RWPE1 (cell line): ENCODE measurements around the gene PAK1.

ENCODE experiments used
- CTCF ChIA-PET: fragments of 350-600 bp; sonication (Branson Sonifier 250); formaldehyde crosslinking; extraction: SDS; loops from one replicate; lab custom pipeline; 2021; lab: Yijun Ruan, JAX
- POLR2A ChIA-PET: fragments of 400-600 bp; formaldehyde crosslinking; extraction: SDS; loops from one replicate; lab custom pipeline; 2020; ENCODE audit warnings: antibody characterized with exemption; ENCODE audit not compliant: low non-redundant PET; lab: Yijun Ruan, JAX
- DNase-seq: peaks from one replicate; pipeline ENCODE4 v3.0.0; 2012; ENCODE audit warnings: low spot score
- H3K27ac ChIP-seq: fragments of 450-650 bp; 2 replicates; pipeline ENCODE4 v1.5.1; 2017
- TF ChIP-seq, protein P1 (sequence below): fragments of 450-650 bp; conservative IDR thresholded peaks from 2 replicates; pipeline ENCODE4 v1.5.1; 2017; ENCODE audit warnings: low read depth, mild to moderate bottlenecking

PAK1 gene

DNA sequence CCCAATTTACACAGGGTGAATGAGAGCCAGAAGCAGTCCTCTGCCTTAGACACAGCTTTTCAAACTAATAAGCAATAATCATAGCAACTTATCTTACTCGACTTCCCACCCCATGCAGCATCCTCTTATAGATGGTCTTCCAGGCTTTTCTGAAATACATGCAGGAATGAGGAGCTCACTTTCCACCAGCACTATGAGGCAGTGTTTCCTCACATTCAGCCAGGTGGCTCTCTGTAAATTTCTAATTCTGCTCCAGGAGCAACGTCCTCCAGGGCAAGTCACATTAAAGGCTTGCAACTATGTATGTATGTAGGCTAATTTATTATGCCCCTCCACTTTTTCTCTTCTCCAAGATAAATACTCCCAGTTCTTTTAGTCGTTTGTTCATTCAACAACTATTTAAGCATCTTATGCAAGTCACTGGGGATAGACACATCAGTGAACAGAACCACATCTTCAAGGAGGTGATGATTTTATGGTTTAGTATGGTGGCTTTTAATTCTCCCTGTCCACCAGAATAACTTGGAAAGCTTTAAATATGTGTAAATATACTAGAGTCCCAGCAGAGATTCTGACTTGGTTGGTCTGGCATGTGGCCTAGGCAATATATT, 59.9 kb downstream of the PAK1 start:
- ChIA-PET POLR2A (no interaction called here), CTCF (interaction anchor here (0.5 kb wide), 1 partner anchor 96 kb away, joined by 3 read pairs; no protein-coding TSS in a partner anchor)
- TF ChIP-seq, protein P1, sequence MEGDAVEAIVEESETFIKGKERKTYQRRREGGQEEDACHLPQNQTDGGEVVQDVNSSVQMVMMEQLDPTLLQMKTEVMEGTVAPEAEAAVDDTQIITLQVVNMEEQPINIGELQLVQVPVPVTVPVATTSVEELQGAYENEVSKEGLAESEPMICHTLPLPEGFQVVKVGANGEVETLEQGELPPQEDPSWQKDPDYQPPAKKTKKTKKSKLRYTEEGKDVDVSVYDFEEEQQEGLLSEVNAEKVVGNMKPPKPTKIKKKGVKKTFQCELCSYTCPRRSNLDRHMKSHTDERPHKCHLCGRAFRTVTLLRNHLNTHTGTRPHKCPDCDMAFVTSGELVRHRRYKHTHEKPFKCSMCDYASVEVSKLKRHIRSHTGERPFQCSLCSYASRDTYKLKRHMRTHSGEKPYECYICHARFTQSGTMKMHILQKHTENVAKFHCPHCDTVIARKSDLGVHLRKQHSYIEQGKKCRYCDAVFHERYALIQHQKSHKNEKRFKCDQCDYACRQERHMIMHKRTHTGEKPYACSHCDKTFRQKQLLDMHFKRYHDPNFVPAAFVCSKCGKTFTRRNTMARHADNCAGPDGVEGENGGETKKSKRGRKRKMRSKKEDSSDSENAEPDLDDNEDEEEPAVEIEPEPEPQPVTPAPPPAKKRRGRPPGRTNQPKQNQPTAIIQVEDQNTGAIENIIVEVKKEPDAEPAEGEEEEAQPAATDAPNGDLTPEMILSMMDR, result no peak
- no peak for DNase-seq
- no peak overlapping the region for H3K27ac ChIP-seq

DNA sequence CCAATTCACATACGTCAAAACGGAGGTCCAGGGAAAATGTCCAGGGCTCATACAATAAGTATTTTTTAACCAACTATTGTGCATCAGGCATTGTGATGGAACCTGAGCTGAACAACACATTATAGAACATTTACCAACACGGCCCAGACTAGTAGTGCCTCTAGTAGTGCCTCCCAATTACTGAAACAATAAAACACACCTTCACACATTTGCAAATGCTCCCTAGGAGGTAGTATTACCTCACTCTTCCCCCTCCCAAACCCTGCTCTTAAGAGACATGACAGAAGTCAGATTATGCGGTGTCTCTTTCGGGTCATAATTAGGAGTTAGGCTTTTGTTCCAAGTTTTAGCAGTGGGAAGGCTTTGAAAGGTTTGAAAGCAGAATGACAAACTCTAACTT, 61.1 kb downstream of the PAK1 start:
- H3K27ac ChIP-seq, result no peak overlapping the region
- DNase-seq, result no peak
- ChIA-PET POLR2A (no interaction called here), CTCF (interaction anchor here (0.5 to 2.0 kb wide), 2 partner anchors 135 to 227 kb away, joined by 3 to 5 read pairs; no protein-coding TSS in a partner anchor)
- TF ChIP-seq, protein P1, result no peak

DNA sequence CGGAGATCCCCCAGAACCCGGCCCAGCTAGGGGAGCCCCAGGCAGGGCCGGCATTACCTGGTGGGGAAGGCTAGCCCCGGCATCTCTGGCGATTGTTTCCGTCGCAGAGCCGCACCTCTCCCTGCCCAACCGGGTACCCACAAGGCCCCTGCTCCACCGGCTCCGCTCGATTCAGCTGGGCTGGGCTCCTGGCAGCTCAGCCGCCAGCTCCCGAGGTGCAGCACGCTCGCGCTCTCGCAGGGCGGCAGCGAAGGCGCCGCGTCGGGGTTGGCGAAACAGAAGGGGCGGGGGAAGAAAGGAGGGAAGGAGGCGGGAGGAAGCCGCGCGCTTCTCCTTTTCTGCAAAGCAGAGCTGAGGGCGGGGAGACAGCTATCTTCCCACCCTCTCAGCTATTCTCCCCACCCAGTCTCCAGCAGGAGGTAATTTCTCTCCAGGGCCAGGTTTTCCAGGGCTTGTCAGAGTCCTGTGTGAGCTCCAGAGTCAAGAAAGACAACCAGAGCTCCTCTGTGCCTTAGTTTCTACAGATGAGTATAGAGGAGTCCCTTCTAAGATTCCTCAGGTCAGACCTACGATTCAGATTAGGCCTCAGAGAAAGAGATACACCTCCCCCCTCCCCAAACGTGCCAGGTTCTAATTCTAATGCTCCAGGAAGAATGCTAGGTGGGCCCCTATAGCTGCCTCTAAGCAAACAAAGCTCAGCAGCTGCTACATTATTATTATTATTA, 62.0 kb downstream of the PAK1 start:
- TF ChIP-seq, protein P1, result no peak
- DNase-seq, result peak; percentile 86
- POLR2A ChIA-PET, result interaction anchor here (0.6 kb wide), 1 partner anchor 388 kb away, joined by 3 read pairs; no protein-coding TSS in a partner anchor
- CTCF ChIA-PET, result interaction anchor here (0.5 to 2.0 kb wide), 2 partner anchors 136 to 226 kb away, joined by 3 to 5 read pairs; no protein-coding TSS in a partner anchor
- H3K27ac ChIP-seq, result peak overlapping the region; percentile 71

DNA sequence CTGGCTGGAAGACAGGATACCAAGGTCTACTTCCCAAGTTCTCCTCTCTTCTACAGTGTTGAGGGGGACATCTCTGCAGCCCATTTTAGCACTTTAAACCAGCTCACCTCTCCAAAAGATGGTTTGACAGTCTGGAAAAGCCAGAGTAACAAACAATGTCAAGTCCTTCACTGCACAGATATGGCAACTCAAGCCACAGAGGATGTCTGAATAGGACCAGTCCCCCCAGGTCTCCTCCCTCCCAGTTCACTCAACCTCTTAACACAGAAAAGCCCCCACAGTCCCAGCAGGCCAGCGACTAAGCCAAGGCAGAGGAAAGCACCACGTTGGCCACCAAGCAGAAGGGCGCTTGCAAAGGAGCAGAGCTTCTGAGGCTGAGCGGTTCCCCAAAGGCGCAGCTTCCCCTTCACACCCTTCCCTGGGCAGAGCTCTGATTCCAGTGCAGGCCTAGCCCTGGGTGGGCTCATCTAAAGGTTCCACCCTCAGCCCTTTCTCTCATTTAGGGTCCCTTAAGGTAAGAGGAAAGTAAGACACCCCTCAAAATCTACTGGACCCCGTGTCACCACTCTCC, 62.7 kb downstream of the PAK1 start:
- peak overlapping the region; percentile 71 for H3K27ac ChIP-seq
- ChIA-PET POLR2A (interaction anchor here (0.6 kb wide), 1 partner anchor 92 kb away, joined by 4 read pairs; no protein-coding TSS in a partner anchor), CTCF (interaction anchor here (2.0 kb wide), 1 partner anchor 137 kb away, joined by 5 read pairs; no protein-coding TSS in a partner anchor)
- DNase-seq, result peak; percentile 13
- TF ChIP-seq, protein P1, result no peak

DNA sequence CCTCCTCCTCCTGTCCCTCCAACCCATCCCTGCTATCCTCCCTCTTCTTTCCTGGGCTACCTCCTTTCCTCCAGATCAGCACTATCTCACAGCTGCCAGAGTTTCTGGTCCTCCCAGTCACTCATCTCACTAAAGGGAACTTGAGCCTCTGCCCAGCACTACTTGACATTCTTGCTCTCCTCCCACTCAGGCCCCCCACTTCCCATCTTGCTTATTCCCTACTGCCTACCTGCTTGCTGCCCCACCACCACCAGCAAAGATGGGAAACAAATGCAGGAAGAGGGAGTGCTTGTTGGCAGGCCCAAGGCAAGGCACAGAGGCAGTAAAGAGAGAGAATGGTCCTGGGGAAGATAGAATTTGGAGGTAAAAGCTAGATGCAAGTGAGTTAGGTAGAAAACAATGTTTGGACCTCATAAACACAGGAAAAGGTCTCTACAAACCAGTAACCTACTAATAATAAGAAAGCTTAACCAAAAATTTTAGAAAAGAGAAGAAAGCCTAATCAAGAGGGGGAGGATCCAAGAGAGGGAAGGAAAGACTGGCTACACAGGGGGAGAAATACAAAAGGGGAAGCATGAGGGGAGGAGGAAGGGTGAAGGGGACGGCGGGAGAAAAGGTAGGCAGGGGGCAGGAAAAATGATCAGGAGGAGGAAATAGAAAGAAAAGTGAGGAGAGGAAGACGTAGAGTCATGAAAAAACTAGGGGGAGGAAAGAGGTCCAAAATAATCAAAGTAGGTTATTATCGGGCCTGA, 63.6 kb downstream of the PAK1 start:
- ChIA-PET POLR2A (no interaction called here), CTCF (no interaction called here)
- DNase-seq, result no peak
- TF ChIP-seq, protein P1, result no peak
- 0 out of 2 replicates have a peak overlapping the region, but pooled peaks have one; percentile 19 for H3K27ac ChIP-seq

DNA sequence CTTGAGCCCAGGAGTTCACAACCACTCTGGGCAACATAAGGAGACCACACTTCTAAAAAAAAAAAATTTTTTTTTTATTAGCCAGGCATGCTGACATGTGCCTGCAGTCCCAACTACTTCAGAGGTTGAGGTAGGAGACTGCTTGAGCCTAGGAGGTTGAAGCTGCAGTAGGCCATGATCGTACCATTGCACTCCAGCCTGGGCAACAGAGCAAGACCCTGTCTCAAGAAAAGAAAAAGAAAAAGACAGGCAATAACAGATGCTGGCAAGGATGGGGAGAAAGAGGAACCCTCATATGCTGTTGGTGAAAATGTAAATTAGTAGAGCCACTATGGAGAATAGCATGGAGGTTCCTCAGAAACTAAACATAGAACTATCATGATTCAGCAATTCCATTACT, 64.8 kb downstream of the PAK1 start:
- TF ChIP-seq, protein P1, result no peak
- POLR2A ChIA-PET, result no interaction called here
- no peak for DNase-seq
- CTCF ChIA-PET, result no interaction called here
- H3K27ac ChIP-seq, result no peak overlapping the region
